ENCODE measurements around the gene RPL22L1.
"Not testable (repeated sequence)": the region's sequence is repeated elsewhere in the genome, so short reads cannot be mapped to it uniquely, and the experiment has no call there.

RPL22L1 gene

GRCh38 chr3:170829546-170830272 is 40.3 kb downstream of the RPL22L1 start:
- DNase-seq (ENCODE audit: low read depth): no peak

- no peak for DNase-seq (ENCODE audit: low read depth)
These were observed 43.9 kb downstream of the RPL22L1 start for GRCh38 chr3:170826047-170826446.

GRCh38 chr3:170823562-170823961 is 46.4 kb downstream of the RPL22L1 start:
- DNase-seq (ENCODE audit: low read depth): not testable (repeated sequence)

- not testable (repeated sequence) for DNase-seq (ENCODE audit: low read depth)
These were observed 51.7 kb downstream of the RPL22L1 start for GRCh38 chr3:170818325-170818724.

- not testable (repeated sequence) for DNase-seq (ENCODE audit: low read depth)
These were observed 52.5 kb downstream of the RPL22L1 start for GRCh38 chr3:170817471-170817870.

- no peak for DNase-seq (ENCODE audit: low read depth)
These were observed 53.2 kb downstream of the RPL22L1 start for GRCh38 chr3:170816841-170817240.

GRCh38 chr3:170816341-170816740 is 53.7 kb downstream of the RPL22L1 start:
- no peak for DNase-seq (ENCODE audit: low read depth)

GRCh38 chr3:170815936-170816335 is 54.1 kb downstream of the RPL22L1 start:
- DNase-seq (ENCODE audit: low read depth): no peak

- no peak for DNase-seq (ENCODE audit: low read depth)
These were observed 54.7 kb downstream of the RPL22L1 start for GRCh38 chr3:170815340-170815739.
